GM12864 (cell line): ENCODE measurements around the gene LHB.
"Not testable (repeated sequence)": the region's sequence is repeated elsewhere in the genome, so short reads cannot be mapped to it uniquely, and the experiment has no call there.

Experiments used
- DNase-seq: peaks from one replicate; pipeline ENCODE4 v3.0.0-alpha.2; 2011; ENCODE audit warnings: low read depth
- H3K4me3 ChIP-seq: 2 replicates; pipeline ENCODE4 v1.5.1; 2011; ENCODE audit warnings: mild to moderate bottlenecking, low read depth, low read length, control low read depth
- CTCF ChIP-seq: IDR thresholded peaks from 2 replicates; pipeline ENCODE4 v1.5.1; 2011; ENCODE audit warnings: low read depth, mild to moderate bottlenecking, moderate library complexity, low read length, control low read depth, inconsistent platforms; ENCODE audit errors: missing control alignments

Gene LHB

GRCh38 chr19:49022116-49022515 is 5.2 kb upstream of the LHB start:
- no peak for TF ChIP-seq CTCF
- no peak for DNase-seq
- H3K4me3 ChIP-seq = no peak overlapping the region

GRCh38 chr19:49020931-49021895 is 4.3 kb upstream of the LHB start:
- DNase-seq = no peak
- no peak overlapping the region for H3K4me3 ChIP-seq
- TF ChIP-seq CTCF = no peak

- TF ChIP-seq CTCF = no peak
- DNase-seq = no peak
- H3K4me3 ChIP-seq = no peak overlapping the region
Measured at GRCh38 chr19:49020342-49020741, 3.5 kb upstream of the LHB start.

GRCh38 chr19:49019242-49019932 is 2.5 kb upstream of the LHB start:
- H3K4me3 ChIP-seq = peak overlapping the region; percentile 46
- no peak for TF ChIP-seq CTCF
- no peak for DNase-seq

GRCh38 chr19:49018388-49019241 is 1.7 kb upstream of the LHB start:
- peak overlapping the region; percentile 44 for H3K4me3 ChIP-seq
- DNase-seq = not testable (repeated sequence)

- peak overlapping the region; percentile 44 for H3K4me3 ChIP-seq
- DNase-seq = no peak
- peak; percentile 73 for TF ChIP-seq CTCF
Measured at GRCh38 chr19:49017666-49018351, 918 bp upstream of the LHB start.
